Memory B cell (primary cell): ENCODE results near the gene ISX.
"Not testable (repeated sequence)": the region's sequence is repeated elsewhere in the genome, so short reads cannot be mapped to it uniquely, and the experiment has no call there.

Experiments
- ATAC-seq: fragments of 150-1000 bp; cut with Tn5 transposase; 2 replicates; pipeline ENCODE4 v1.10.0; 2021; ENCODE audit warnings: low read depth, mild to moderate bottlenecking, moderate library complexity
- DNase-seq, 2 donors: peaks; one replicate each; pipeline ENCODE4 v3.0.0; 2022; ENCODE audit warnings: low spot score in 2 of 2
- H3K27ac Mint-ChIP-seq: one replicate; pipeline ENCODE4 v1.8.0; 2022; ENCODE audit warnings: mild to moderate bottlenecking, moderate library complexity, mixed read lengths
- H3K27me3 Mint-ChIP-seq: one replicate; pipeline ENCODE4 v1.8.0; 2022; ENCODE audit warnings: mixed read lengths
- H3K36me3 Mint-ChIP-seq: one replicate; pipeline ENCODE4 v1.8.0; 2022; ENCODE audit warnings: mild to moderate bottlenecking, mixed read lengths
- H3K4me1 Mint-ChIP-seq: one replicate; pipeline ENCODE4 v1.8.0; 2022; ENCODE audit warnings: mixed read lengths
- H3K4me3 Mint-ChIP-seq: one replicate; pipeline ENCODE4 v1.8.0; 2022; ENCODE audit warnings: mild to moderate bottlenecking, moderate library complexity, mixed read lengths
- H3K9me3 Mint-ChIP-seq: one replicate; pipeline ENCODE4 v1.8.0; 2022; ENCODE audit warnings: mixed read lengths

Gene ISX

DNA sequence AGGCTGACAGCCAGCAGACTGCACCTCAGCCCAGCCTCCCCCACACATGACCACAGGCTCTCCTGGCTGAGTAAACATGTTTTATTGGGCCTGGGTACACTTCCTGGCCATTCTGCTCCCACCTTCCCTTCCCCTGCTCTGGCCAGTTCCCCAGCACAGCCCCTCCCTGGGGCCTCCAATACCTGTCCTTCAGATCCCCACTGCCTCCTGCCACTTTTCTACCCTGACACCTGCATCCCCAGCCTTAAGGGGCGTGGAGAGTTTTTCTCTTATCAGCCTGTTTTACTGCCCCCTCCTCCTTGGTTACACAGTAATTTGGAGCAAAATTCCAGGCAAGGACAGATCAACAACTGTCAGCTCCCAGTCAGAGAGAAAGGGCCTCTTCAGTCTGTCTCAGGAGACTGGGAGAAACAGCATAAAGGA lies at the start of gene ISX:
TSS of gene ISX (plus strand) at position 363 of the 423 bp plus-strand sequence. CDS start 930 bp downstream, outside the sequence.
- Mint-ChIP-seq H3K4me1 (no peaks in the 10 kb centered on the region), H3K27me3 (peaks cover 5% of the 10 kb centered on the region), H3K27ac (no peak within 1 kb of the TSS), H3K36me3 (no peaks in the 10 kb centered on the region), H3K4me3 (no peak within 1 kb of the TSS), H3K9me3 (no peaks in the 10 kb centered on the region)
- DNase-seq (no peak), ATAC-seq (no peak)

DNA sequence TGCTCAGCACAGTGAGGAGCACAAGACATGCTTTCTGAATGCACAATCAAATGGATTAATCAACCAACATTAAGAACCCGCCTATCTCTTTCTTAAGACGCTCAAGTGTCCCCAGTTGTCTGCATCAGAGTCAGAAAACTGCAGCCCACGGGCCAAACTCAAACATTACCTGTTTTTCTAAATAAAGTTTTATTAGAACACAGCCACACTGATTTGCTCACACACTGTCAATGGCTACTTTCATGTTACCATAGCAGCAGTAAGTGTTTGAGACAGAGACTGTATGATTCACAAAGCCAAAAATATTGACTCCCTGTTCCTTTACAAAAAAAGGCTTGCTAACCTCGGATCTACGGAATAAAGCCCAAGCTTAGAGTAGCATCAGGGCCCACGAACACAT lies 49.0 kb upstream of the ISX start:
- no peaks in the 10 kb centered on the region for H3K36me3 Mint-ChIP-seq
- DNase-seq (no peak), ATAC-seq (no peak)
- H3K27me3 Mint-ChIP-seq: peaks cover 7% of the 10 kb centered on the region
- H3K27ac Mint-ChIP-seq: no peak overlapping the region
- no peak overlapping the region for H3K4me3 Mint-ChIP-seq
- no peaks in the 10 kb centered on the region for H3K9me3 Mint-ChIP-seq
- no peaks in the 10 kb centered on the region for H3K4me1 Mint-ChIP-seq

DNA sequence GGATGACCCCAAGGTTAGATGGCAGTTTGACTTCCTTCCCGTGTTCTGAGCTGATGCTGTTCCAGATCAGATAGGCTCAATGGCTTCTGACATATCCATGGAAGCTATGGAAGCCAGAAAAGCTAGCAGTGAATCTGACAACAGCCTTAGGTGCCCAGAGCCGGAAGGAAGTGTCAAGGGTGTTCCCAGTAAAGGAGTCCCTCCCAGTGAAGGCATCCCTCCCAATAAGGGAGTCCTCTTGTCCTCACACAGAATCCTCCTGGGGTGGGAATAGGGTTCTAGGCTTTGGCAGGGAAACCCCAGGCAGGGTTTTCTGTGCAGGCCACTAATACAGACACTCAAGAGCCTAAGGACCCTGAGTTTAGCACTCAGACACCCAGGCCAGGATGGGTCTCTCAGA lies 47.0 kb upstream of the ISX start:
- DNase-seq (no peak), ATAC-seq (no peak)
- no peaks in the 10 kb centered on the region for H3K9me3 Mint-ChIP-seq
- H3K4me1 Mint-ChIP-seq: no peaks in the 10 kb centered on the region
- no peak overlapping the region for H3K4me3 Mint-ChIP-seq
- peaks cover 9% of the 10 kb centered on the region for H3K27me3 Mint-ChIP-seq
- no peak overlapping the region for H3K27ac Mint-ChIP-seq
- no peaks in the 10 kb centered on the region for H3K36me3 Mint-ChIP-seq

DNA sequence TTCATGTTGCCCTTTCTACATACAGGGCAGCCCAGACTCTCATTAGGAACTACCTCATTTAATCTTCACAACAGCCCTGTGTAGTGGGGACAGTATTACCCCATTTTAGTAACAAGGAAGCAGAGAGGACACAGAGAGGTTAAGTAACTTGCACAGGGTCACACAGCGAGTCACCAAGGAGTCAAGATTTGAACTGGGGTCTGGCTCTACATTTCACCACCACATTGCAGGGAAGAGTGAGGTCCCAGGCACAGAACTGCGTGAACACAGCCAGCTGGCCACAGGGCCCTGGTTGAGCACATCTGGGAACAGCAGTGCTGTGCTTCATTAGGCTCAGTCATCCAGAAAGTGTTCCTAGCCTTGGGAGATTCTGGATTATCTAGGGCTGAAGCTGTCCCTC lies 45.4 kb upstream of the ISX start:
- Mint-ChIP-seq H3K27me3 (peaks cover 10% of the 10 kb centered on the region), H3K4me1 (no peaks in the 10 kb centered on the region), H3K4me3 (no peak overlapping the region), H3K36me3 (no peaks in the 10 kb centered on the region), H3K27ac (no peak overlapping the region), H3K9me3 (no peaks in the 10 kb centered on the region)
- ATAC-seq (no peak), DNase-seq (no peak)

DNA sequence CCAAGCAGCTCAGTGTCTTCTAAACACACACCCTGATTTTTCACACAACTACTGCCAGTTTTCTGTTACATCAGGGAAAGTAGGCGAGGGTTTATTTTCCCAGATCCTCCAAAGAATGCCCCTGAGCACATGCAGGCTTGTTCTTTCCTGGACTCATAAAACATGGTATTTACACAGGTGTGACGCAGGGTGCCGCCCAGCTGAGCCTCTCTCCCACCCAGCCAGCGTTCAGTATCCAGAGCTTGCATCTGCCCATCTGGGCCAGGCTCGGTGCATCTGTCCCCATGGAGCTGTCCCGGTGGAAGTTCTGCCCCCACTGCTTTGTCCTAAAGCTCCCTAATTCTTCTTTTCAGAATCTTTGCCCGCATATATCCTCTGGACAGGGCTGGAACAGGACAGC lies 44.8 kb upstream of the ISX start:
- ATAC-seq: no peak
- H3K36me3 Mint-ChIP-seq: no peaks in the 10 kb centered on the region
- H3K27me3 Mint-ChIP-seq: peaks cover 10% of the 10 kb centered on the region
- no peaks in the 10 kb centered on the region for H3K9me3 Mint-ChIP-seq
- no peak for DNase-seq
- no peaks in the 10 kb centered on the region for H3K4me1 Mint-ChIP-seq
- H3K4me3 Mint-ChIP-seq: no peak overlapping the region
- H3K27ac Mint-ChIP-seq: no peak overlapping the region

DNA sequence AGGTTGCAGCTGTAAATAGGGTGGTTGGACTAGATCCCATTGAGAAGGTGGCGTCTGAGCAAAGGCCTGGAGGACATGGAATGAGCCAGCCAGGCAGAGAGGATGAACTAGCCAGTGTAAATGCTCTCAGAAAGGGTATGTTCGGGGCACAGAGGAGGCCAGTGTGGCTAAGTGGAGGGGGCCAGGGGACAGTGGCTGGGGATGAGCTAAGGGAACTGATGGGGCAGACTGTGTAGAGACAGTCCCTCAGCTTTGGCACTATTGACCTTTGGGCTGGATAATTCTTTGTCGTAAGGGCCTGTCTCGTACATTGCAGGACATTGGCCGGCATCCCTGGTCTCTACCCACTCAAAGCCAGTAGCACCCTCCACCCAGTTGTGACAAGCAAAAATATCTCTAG lies 43.7 kb upstream of the ISX start:
- H3K27me3 Mint-ChIP-seq: peaks cover 12% of the 10 kb centered on the region
- no peak overlapping the region for H3K4me3 Mint-ChIP-seq
- no peaks in the 10 kb centered on the region for H3K36me3 Mint-ChIP-seq
- H3K4me1 Mint-ChIP-seq: no peaks in the 10 kb centered on the region
- ATAC-seq: no peak
- DNase-seq: no peak
- H3K9me3 Mint-ChIP-seq: peaks cover 2% of the 10 kb centered on the region
- H3K27ac Mint-ChIP-seq: no peak overlapping the region

DNA sequence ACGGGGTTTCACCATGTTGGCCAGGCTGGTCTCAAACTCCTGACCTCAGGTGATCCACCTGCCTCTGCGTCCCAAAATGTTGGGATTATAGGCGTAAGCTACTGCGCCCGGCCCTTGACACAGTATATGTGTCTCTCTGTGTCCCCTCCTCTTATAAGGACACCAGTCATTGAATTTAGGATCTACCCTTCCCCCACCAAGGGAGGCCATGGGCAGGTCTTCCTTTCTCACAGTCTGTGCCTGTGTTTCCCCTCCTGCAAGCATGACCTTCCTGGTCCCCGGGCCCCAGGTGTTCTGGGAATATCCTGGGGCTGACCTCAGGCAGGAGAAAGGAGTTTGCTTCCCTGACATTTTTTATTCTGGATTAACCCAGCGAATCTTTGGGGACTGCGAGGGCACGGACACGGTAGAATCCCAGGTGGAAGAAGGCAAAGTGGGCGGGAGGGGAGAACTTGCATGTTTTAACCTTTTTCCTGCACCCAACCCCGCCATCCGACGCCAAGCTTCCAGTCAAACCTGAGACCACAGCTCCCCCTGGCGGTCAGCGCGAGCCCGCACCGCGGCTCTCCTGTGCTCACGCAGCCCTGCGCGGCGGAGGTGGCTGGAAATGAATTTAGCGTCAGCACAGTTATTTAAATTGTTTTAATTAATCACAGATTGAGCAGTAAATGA lies 42.1 kb upstream of the ISX start:
- Mint-ChIP-seq H3K27ac (no peak overlapping the region), H3K36me3 (no peaks in the 10 kb centered on the region), H3K27me3 (peaks cover 10% of the 10 kb centered on the region), H3K4me3 (no peak overlapping the region), H3K9me3 (peaks cover 2% of the 10 kb centered on the region), H3K4me1 (no peaks in the 10 kb centered on the region)
- peak; percentile 39 for ATAC-seq
- peak; percentile 53 to 68 for DNase-seq

DNA sequence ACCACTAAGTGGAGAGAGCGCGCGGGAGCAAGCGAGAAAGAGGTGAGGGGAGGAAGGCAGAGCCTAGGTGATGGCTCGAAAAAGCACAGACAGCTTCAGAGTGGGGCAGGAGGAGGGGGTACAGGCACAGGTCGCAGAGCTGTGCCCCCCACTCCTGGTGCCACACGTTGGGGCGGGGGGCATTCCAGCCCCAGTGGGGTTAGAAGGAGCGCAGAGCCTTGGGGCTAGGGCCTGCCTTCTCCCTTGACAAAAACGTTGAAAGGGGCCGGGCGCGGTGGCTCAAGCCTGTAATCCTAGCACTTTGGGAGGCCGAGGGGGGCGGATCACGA lies 41.6 kb upstream of the ISX start:
- DNase-seq: no peak
- no peaks in the 10 kb centered on the region for H3K4me1 Mint-ChIP-seq
- no peak for ATAC-seq
- peaks cover 2% of the 10 kb centered on the region for H3K9me3 Mint-ChIP-seq
- no peak overlapping the region for H3K4me3 Mint-ChIP-seq
- H3K27ac Mint-ChIP-seq: no peak overlapping the region
- H3K27me3 Mint-ChIP-seq: peaks cover 11% of the 10 kb centered on the region
- H3K36me3 Mint-ChIP-seq: no peaks in the 10 kb centered on the region

DNA sequence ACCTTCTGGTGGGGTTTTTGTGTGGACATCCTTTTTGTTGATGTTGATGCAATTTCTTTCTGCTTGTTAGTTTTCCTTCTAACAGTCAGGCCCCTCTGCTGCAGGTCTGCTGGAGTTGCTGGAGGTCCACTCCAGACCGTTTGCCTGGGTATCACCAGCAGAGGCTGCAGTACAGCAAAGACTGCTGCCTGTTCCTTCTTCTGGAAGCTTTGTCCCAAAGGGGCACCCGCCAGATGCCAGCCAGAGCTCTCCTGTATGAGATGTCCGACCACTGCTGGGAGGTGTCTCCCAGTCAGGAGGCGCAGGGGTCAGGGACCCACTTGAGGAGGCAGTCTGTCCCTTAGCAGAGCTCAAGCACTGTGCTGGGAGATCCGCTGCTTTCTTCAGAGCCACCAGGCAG lies 35.8 kb upstream of the ISX start:
- H3K4me3 Mint-ChIP-seq, ATAC-seq, DNase-seq, H3K4me1 Mint-ChIP-seq, H3K27ac Mint-ChIP-seq, H3K9me3 Mint-ChIP-seq, H3K36me3 Mint-ChIP-seq: not testable (repeated sequence)
- H3K27me3 Mint-ChIP-seq: peaks cover 19% of the 10 kb centered on the region

DNA sequence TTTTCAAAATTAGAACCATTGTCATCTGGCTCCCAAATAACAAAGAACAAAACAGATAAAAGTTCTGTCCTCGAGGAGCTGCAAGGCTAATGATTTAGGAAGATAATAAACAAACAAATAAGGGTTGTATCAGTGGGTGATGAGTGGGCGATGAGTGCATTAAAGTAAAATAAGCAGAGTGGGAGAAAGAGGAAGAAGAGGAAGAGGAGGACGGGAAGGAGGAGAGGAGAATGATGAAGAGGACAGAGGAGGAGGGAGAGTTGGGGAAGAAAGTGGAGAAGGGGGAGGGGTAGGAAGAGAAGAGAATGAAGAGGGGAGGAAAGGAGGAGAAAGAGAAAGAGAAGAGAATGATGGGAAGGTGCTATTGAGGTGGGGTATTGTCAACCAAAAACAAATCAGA lies 33.4 kb upstream of the ISX start:
- ATAC-seq: no peak
- H3K4me3 Mint-ChIP-seq: no peak overlapping the region
- no peak for DNase-seq
- no peak overlapping the region for H3K27ac Mint-ChIP-seq
- no peaks in the 10 kb centered on the region for H3K4me1 Mint-ChIP-seq
- peaks cover 20% of the 10 kb centered on the region for H3K27me3 Mint-ChIP-seq
- no peaks in the 10 kb centered on the region for H3K36me3 Mint-ChIP-seq
- H3K9me3 Mint-ChIP-seq: no peaks in the 10 kb centered on the region

DNA sequence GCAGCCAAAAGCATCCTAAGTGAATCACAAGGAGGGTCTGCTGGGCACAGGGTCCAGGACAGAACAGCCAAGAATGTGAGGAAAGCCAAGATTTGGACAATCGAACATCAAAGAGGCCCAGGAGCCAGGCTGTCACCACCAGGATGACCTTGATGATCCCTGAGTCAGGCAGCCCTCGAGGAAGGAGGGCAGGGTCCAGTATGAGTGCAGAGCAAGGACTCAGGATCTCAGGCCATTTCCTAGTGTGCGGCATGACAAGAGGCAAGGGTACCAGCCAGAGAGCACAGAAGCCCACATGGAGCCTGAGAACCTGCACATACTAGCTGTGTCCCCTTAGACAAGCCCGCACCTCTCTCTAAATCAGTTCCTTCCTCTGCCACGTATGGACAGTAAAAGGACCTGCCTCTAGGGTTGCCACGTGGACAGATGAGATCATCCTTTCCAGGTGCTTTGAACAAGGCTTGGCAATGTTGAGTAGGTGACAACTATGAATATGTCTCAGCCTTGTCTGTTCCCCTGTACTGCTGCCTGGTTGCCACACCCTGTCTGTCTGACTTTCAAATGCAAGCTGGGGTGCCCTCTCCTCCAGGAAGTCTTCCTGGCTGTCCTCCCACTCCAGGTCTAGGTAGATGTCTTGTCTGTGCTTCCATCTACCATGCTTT lies 32.2 kb upstream of the ISX start:
- Mint-ChIP-seq H3K4me3 (no peak overlapping the region), H3K9me3 (no peaks in the 10 kb centered on the region), H3K36me3 (no peaks in the 10 kb centered on the region), H3K27me3 (peaks cover 18% of the 10 kb centered on the region), H3K4me1 (no peaks in the 10 kb centered on the region), H3K27ac (no peak overlapping the region)
- ATAC-seq (no peak), DNase-seq (no peak)

DNA sequence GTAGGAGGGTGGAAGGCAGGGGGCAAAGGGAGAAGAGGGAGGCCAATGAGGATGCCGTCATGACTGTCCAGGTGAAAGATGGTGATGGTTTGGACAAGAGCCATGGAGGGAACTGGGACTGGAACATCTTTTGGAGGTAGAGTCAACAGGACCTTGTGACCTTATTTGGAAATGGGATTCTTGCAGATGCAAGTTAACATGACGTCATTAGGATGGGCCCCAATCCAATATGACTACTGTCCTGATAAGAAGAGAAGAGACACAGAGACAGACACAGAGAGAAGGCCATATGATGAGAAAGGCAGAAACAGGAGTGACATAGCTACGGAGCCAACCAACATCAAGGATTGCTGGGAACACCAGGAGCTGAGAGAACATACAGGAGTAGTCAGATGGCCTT lies 31.0 kb upstream of the ISX start:
- peaks cover 13% of the 10 kb centered on the region for H3K27me3 Mint-ChIP-seq
- no peaks in the 10 kb centered on the region for H3K9me3 Mint-ChIP-seq
- no peaks in the 10 kb centered on the region for H3K36me3 Mint-ChIP-seq
- no peak overlapping the region for H3K4me3 Mint-ChIP-seq
- no peak for ATAC-seq
- H3K4me1 Mint-ChIP-seq: no peaks in the 10 kb centered on the region
- H3K27ac Mint-ChIP-seq: no peak overlapping the region
- no peak for DNase-seq

DNA sequence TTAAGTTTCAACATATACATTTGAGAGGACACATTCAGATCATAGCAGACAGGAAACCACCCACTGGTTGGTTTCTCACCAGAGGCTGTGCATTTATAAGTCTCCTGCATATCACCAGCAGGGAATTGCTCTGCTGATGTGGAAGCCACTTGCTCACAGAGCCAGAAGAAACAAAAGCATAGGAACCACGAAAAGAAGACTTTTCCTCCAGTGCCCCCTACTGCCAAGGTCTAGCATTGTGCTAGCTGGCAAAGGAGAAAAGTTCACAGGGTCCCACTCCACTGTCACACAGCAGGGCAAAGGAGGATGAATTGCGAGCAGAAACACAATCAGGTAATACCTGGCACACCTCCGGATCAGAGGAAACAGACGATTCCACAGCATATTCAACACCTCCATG lies 28.9 kb upstream of the ISX start:
- DNase-seq: no peak
- H3K4me3 Mint-ChIP-seq: no peak overlapping the region

DNA sequence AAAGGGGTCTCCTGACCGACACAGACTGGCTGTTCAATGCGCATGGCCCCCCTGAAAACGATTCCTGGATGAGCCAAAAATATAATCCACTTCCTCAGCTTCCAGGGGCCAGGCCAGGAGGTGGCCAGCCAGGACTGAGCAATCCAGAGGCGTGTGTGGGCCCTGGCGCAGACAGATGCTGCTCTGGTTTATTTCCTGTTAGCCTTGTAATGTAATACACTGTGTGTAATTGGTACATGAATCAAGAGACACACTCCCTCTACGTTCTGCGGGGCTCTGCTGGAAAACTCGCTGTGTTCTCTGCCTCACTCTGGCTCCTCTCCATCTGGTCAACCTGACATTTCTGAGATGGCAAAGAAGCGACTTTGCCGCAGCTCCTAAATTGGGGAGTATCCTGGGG lies 26.3 kb upstream of the ISX start:
- Mint-ChIP-seq H3K27me3 (peaks cover 15% of the 10 kb centered on the region), H3K9me3 (no peaks in the 10 kb centered on the region), H3K4me1 (no peaks in the 10 kb centered on the region), H3K36me3 (no peaks in the 10 kb centered on the region), H3K27ac (no peak overlapping the region), H3K4me3 (no peak overlapping the region)
- DNase-seq (no peak), ATAC-seq (no peak)

More for the DNA sequence above, 28.9 kb upstream of the ISX start:
- no peak for ATAC-seq
- Mint-ChIP-seq H3K27ac (no peak overlapping the region), H3K4me1 (no peaks in the 10 kb centered on the region), H3K9me3 (no peaks in the 10 kb centered on the region), H3K27me3 (peaks cover 15% of the 10 kb centered on the region), H3K36me3 (no peaks in the 10 kb centered on the region)
